ENCODE measurements around the gene MCTP1.

GRCh38 chr5:94885931-94886330, 399.0 kb downstream of the MCTP1 start:
- TF ChIP-seq EZH2 (IDR thresholded peaks at IDR 0.05) (no peak), POLR2AphosphoS5 (IDR thresholded peaks at IDR 0.05; ENCODE audit: borderline replicate concordance, low read depth, low read length) (no peak), FOXP2 (optimal IDR thresholded peaks at IDR 0.05; ENCODE audit: control extremely low read depth, extremely low read length, insufficient read depth) (no peak)
